ENCODE data around the gene EXOC4.

Gene EXOC4

DNA sequence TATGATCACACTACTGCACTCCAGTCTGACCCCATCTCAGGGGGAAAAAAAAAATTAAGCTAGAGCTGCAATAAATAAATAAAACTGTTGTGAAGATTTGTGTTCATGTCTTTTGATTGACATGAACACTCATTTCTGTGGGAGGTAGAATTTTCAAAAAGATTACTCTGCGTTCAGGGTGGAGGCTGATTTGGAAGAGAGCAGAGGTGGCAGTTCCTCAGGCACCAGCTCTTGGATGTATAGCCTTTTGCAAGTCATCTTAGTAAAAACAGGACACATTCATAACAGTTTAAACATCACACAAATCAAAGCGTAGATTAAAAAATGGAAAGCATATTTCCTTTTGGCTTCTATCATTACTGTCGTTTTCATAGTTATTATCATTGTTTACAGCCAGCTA, 630.7 kb downstream of the EXOC4 start:
- TF ChIP-seq, protein P1, sequence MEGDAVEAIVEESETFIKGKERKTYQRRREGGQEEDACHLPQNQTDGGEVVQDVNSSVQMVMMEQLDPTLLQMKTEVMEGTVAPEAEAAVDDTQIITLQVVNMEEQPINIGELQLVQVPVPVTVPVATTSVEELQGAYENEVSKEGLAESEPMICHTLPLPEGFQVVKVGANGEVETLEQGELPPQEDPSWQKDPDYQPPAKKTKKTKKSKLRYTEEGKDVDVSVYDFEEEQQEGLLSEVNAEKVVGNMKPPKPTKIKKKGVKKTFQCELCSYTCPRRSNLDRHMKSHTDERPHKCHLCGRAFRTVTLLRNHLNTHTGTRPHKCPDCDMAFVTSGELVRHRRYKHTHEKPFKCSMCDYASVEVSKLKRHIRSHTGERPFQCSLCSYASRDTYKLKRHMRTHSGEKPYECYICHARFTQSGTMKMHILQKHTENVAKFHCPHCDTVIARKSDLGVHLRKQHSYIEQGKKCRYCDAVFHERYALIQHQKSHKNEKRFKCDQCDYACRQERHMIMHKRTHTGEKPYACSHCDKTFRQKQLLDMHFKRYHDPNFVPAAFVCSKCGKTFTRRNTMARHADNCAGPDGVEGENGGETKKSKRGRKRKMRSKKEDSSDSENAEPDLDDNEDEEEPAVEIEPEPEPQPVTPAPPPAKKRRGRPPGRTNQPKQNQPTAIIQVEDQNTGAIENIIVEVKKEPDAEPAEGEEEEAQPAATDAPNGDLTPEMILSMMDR (IDR thresholded peaks at IDR 0.05): no peak
- H3K4me3 ChIP-seq: no peak overlapping the region
- no peak overlapping the region for H3K27ac ChIP-seq
- H3K9me3 ChIP-seq: no peaks in the 10 kb centered on the region
- H3K27me3 ChIP-seq: no peaks in the 10 kb centered on the region
- H3K4me1 ChIP-seq: no peaks in the 10 kb centered on the region
- no peak for DNase-seq
- no peaks in the 10 kb centered on the region for H3K36me3 ChIP-seq
- intact Hi-C loops (cut with DNase I; ENCODE audit: low total_unique reads): no loop called here

DNA sequence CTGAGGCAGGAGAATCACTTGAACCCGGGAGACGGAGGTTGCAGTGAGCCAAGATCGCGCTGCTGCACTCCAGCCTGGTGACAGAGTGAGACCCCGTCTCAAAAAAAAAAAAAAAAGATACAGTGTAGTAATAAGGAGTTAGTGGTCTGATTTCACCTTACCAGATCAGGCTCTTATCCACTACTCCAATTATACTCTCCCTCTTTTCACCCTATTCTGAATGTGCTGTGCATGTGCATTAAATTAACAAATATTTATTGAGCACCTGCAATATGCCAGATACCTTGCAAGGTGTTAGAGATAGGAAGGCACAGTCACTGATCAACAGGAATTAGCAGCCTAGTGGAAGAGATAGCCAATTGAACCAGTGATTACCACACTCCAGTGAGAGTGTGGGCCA, 632.3 kb downstream of the EXOC4 start:
- DNase-seq: no peak
- H3K4me1 ChIP-seq: no peaks in the 10 kb centered on the region

DNA sequence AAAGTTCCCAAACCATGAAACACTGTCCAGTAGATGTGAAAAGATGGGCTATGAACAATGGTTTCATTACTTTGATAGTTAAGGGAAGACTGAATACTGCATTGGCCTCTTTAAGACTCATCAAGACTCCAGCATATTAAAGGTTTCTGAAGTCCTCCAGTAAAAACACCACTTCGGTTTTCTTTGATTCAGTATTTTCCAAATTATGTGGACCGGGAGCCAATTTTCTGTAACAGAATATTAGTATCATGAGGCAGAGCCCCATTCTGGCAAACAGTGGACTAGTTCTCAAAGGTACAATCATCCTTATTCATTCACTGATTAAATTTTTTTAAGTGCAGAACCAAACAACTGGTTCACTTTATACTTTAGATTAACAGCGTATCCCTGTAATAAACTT, 633.2 kb downstream of the EXOC4 start:
- no peak overlapping the region for H3K4me3 ChIP-seq
- DNase-seq: no peak
- no peaks in the 10 kb centered on the region for H3K9me3 ChIP-seq
- intact Hi-C loops (cut with DNase I; ENCODE audit: low total_unique reads): no loop called here
- H3K27me3 ChIP-seq: no peaks in the 10 kb centered on the region
- H3K27ac ChIP-seq: no peak overlapping the region
- TF ChIP-seq, protein P1 (IDR thresholded peaks at IDR 0.05): no peak
- no peaks in the 10 kb centered on the region for H3K36me3 ChIP-seq
- no peaks in the 10 kb centered on the region for H3K4me1 ChIP-seq

More for the DNA sequence above, 632.3 kb downstream of the EXOC4 start:
- no peak overlapping the region for H3K4me3 ChIP-seq
- H3K36me3 ChIP-seq: no peaks in the 10 kb centered on the region
- intact Hi-C loops (cut with DNase I; ENCODE audit: low total_unique reads): no loop called here
- TF ChIP-seq, protein P1 (IDR thresholded peaks at IDR 0.05): no peak
- H3K27me3 ChIP-seq: no peaks in the 10 kb centered on the region
- H3K27ac ChIP-seq: no peak overlapping the region
- H3K9me3 ChIP-seq: no peaks in the 10 kb centered on the region

DNA sequence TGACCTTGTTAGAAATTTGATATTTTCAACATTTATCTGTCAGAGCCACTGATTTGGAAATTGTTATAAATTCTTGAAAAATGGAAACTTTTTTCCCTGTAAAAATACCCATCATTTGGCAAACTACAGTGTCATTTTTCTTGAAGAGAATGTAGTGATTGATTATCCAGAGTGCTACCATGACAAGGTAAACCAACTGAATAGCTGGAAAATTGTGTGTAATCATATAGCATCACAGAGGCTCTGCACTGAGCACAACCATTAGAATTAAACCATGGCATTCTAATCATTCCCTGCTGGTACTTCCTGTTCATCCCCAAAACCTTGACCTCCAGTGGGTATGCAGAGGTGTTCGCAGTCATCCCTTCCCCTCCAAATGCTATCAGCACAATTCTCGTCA, 633.9 kb downstream of the EXOC4 start:
- Histone ChIP-seq H3K27ac (no peak overlapping the region), H3K4me1 (no peaks in the 10 kb centered on the region), H3K27me3 (no peaks in the 10 kb centered on the region), H3K4me3 (no peak overlapping the region), H3K9me3 (no peaks in the 10 kb centered on the region), H3K36me3 (no peaks in the 10 kb centered on the region)
- TF ChIP-seq, protein P1 (IDR thresholded peaks at IDR 0.05): no peak
- DNase-seq: no peak
- intact Hi-C loops (cut with DNase I; ENCODE audit: low total_unique reads): no loop called here

DNA sequence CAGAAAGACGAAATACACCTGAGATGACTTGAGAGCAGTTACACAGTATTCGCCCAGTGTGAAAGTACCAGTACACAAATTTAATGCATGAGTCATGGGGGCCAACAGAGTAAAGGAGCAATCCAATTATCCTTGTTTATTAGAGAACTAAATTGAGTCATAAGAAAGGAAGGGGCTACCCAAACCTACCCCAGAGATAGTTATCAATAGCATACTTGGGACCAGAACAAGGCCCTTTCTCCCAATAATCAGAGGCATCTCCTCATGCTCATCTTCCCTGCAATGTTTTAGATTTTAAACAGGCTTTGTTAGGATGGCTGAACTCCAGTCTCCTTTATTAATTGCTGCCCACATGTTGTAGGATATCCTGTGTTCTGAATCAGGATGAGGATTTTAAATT, 634.6 kb downstream of the EXOC4 start:
- no peak overlapping the region for H3K4me3 ChIP-seq
- no peaks in the 10 kb centered on the region for H3K9me3 ChIP-seq
- no peaks in the 10 kb centered on the region for H3K4me1 ChIP-seq
- H3K27me3 ChIP-seq: no peaks in the 10 kb centered on the region
- intact Hi-C loops (cut with DNase I; ENCODE audit: low total_unique reads): no loop called here
- no peak overlapping the region for H3K27ac ChIP-seq
- no peaks in the 10 kb centered on the region for H3K36me3 ChIP-seq
- no peak for DNase-seq
- TF ChIP-seq, protein P1 (IDR thresholded peaks at IDR 0.05): no peak
